GM19193 (cell line): ENCODE data around the gene CFAP70.

Experiments
- POLR2A ChIP-seq: IDR thresholded peaks from 4 replicates; pipeline ENCODE4 v1.6.1; 2011; ENCODE audit not compliant: insufficient read depth, insufficient read length; ENCODE audit errors: extremely low read depth

Gene CFAP70

GRCh38 chr10:73357821-73358220, 843 bp downstream of the CFAP70 start:
- no peak for TF ChIP-seq POLR2A

DNA sequence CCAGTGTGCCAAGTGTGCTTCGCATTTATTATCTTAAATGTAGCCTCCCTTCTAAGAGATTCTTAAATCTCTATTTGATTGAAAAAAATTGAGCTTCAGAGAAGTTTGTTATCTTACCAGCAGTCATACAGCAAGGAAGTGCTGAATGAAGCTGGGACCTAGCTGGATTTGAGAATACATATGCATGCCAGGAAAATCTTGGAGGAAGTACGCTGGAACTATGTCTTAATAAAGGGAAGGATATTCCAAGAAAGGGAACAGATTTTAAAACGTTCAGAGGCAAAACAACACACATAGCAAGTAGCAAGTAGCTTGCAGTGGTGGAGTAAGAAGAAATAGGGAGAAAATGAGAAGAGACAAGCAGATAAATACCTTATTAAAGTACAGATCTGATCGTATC, 1.5 kb downstream of the CFAP70 start:
- no peak for TF ChIP-seq POLR2A

DNA sequence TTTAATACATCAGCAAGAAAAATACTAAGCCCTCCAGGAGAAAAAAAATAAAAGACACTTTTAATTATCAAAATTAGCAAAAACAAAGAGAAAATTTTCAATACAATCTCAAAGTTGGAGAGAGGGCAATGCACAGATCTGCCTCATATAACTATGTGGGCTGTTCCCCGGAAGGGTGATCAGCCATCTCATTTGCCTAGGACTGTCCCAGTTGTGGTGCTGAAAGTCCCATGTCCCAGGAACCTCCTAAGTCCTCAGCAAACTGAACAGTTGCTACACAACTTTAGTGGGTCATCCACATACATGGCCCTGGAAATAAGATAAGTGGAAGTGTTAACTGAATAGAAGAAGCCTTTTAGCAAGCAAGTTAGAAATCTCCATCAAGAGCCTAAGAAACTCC, 14.4 kb downstream of the CFAP70 start:
- TF ChIP-seq POLR2A = no peak

- TF ChIP-seq POLR2A = no peak
Measured at GRCh38 chr10:73340121-73340520, 18.5 kb downstream of the CFAP70 start.

DNA sequence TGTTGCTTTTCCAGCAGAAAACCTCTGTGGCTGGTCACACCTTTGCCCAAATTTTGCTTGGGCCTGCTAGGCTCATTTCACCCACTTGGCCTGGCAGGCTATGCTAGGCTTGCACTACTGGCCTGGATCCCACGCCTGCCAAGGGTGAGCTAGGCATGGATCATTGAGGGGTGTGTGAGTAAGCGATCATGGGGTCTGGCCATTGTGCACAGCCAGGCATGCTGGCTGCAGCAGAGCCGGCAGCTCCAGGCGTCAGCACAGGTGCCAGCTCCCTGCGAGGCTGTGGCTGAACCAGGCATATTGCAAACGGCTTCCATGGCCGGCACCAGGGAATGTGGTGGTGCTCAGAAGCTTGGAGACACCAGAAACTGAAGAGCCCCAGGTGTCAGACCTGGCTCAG, 19.2 kb downstream of the CFAP70 start:
- no peak for TF ChIP-seq POLR2A

GRCh38 chr10:73338801-73339368, 19.8 kb downstream of the CFAP70 start:
- TF ChIP-seq POLR2A = no peak

DNA sequence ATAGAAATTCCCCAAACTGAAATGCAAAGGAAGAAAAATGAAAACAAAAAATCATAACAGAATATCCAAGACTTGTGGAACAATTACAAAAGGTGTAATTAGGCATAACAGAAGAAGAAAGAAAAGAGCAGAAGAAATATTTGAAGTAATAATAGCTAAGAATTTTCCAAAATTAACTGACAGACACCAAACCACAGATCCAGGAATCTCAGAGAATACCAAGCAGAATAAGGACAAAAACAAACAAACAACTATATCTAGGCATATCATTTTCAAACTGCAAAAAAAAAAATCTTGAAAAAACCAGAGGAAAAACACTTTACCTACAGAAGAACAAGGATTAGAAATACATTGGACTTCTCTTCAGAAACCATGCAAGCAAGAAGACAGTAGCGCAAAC, 25.5 kb downstream of the CFAP70 start:
- no peak for TF ChIP-seq POLR2A

DNA sequence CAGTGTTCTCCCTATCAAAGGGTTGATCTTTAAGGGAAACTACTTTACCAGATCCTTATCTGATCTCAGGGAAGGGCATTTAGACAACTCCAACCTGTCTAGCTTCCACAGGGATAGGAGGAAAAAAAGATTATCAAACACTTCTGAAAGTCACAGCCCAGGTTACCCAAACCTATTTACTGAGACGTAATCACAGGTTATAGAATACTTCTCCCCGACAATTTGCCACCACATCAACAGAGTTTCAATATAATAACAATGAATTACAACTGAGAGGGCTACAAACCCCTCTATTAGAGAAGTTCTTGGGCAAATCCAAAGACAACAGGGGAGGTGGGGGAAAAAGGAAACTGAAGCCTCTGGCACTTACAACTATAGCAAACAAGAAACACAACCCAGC, 26.3 kb downstream of the CFAP70 start:
- TF ChIP-seq POLR2A = no peak

DNA sequence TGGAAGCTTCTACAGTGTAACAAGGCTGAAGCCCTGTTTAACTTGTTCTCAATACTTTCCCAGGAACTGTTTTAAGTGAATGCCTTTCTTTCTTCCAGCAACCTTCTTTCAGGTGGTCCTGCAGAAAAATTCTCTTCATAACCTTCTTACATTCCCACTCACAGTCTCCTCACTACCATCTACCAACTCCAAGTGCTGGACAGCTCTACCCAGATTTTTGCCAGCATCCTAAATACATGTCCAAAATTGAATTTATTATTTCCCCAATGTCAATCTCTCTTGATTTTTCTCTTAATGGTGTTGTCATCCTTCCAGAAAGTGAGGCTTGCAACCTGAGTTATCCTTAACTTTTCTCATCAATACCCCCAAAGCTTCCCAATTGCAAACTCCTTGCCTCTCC, 48.2 kb downstream of the CFAP70 start:
- no peak for TF ChIP-seq POLR2A

GRCh38 chr10:73307203-73307800, 51.4 kb downstream of the CFAP70 start:
- TF ChIP-seq POLR2A = no peak

DNA sequence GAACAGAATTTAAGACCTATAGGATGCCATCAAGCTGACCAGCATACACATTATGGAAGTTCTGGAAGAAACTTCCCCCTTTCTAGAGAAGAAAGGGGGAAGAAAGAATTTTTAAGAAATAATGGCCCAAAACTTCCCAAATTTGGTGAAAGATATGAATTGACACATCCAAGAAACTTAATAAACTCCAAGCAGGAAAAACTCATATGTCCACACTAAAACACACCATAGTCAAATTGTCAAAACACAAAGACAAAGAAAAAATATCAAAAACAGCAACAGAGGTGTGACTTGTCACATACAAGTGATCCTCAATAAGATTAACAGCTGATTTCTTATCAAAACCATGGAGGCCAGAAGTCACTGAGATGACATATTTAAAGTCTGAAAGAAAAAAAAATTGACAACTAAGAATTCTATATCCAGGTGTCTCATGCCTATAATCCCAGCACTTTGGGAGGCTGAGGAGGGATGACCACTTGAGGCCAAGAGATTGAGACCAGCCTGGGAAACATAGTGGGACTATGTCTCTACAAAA, 52.4 kb downstream of the CFAP70 start:
- TF ChIP-seq POLR2A = no peak

GRCh38 chr10:73296946-73297345, 61.7 kb downstream of the CFAP70 start:
- TF ChIP-seq POLR2A = no peak

- TF ChIP-seq POLR2A = no peak
Measured at GRCh38 chr10:73293461-73293860, 65.2 kb downstream of the CFAP70 start.

DNA sequence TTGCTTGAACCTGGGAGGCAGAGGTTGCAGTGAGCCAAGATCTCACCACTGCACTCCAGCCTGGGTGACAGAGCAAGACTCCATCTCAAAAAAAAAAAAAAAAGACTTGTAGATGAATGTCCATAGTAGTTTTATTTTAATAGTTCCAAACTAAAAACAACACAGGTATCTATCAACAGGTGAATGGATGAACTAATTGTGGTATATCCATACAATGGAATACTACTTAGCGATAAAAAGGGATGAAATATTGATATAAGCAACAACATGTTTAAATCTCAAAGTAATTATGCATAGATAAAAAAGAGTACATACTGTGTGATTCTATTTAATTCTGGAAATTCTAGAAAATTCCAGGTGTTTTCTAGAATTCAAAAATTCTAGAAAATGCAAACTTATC, 68.7 kb downstream of the CFAP70 start:
- TF ChIP-seq POLR2A = no peak

DNA sequence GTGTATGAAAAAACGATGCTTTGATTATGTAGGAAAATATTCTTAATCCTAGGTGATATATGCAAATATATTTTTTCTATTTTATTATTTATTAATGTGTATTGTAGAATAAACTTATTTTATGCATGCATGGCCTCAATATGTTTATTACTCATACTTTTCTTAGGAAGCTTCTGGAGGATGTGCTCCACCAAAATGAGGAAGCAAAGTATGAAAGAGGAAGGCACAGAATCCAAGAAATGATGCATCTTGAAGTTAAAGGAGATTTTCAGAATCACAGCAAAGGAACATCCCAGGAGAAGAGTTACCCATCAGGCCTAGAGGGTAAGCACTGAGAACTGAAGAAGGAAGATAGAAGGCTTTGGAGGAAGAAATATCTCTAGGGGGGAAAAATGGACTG, 71.2 kb downstream of the CFAP70 start:
- TF ChIP-seq POLR2A = no peak

- no peak for TF ChIP-seq POLR2A
Measured at GRCh38 chr10:73281097-73281496, 77.6 kb downstream of the CFAP70 start.

DNA sequence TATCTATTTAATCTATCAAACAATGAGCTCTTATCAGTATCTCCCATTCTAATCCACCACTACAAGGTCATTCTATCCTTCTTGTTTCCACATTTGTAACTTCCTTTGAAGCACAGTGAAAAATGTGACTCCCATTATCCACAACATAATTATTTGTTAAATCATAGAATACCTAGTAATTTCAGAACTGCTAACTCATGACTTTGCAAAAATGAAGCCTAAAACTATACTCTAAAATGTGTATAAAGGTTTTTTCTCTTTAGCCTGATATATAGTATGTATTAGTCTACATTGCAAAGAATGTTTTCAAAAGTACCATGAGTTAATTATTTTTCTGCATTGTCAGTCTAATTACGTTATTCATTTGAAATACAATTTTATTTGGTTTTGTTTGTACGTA, 94.2 kb downstream of the CFAP70 start:
- TF ChIP-seq POLR2A = no peak
